KMS-11 (cell line): ENCODE data around the gene COMMD10.

Source experiments
- H2AFZ ChIP-seq: fragments of 200-600 bp; sonication (generic); 2 replicates; pipeline ENCODE4 v1.6.1; 2016; ENCODE audit warnings: antibody characterized with exemption, mixed run types, low read depth
- H3K27ac ChIP-seq: fragments of 200-600 bp; sonication (generic); 2 replicates; pipeline ENCODE4 v1.6.1; 2016; ENCODE audit warnings: mild to moderate bottlenecking, mixed run types
- H3K27me3 ChIP-seq: fragments of 200-600 bp; sonication (generic); 2 replicates; pipeline ENCODE4 v1.6.1; 2017; ENCODE audit warnings: mild to moderate bottlenecking, low read depth, mixed run types, moderate library complexity; ENCODE audit not compliant: insufficient read depth
- H3K36me3 ChIP-seq: fragments of 200-600 bp; sonication (generic); 2 replicates; pipeline ENCODE4 v1.6.1; 2017; ENCODE audit warnings: mild to moderate bottlenecking, mixed run types; ENCODE audit not compliant: insufficient read depth
- H3K4me1 ChIP-seq: fragments of 200-600 bp; sonication (generic); 2 replicates; pipeline ENCODE4 v1.6.1; 2016; ENCODE audit warnings: mild to moderate bottlenecking, low read depth, mixed run types; ENCODE audit not compliant: poor library complexity, severe bottlenecking
- H3K4me2 ChIP-seq: fragments of 200-600 bp; sonication (generic); 2 replicates; pipeline ENCODE4 v1.7.0; 2016; ENCODE audit warnings: mild to moderate bottlenecking, mixed run types
- H3K4me3 ChIP-seq: fragments of 200-600 bp; sonication (generic); IDR thresholded peaks from 2 replicates; pipeline ENCODE4 v1.6.1; 2017; ENCODE audit warnings: low read depth, low read length, mixed read lengths; ENCODE audit not compliant: insufficient read depth
- H3K79me2 ChIP-seq: fragments of 200-600 bp; sonication (generic); 2 replicates; pipeline ENCODE4 v1.6.1; 2016; ENCODE audit warnings: low read depth, mixed run types; ENCODE audit not compliant: insufficient read depth
- H3K9ac ChIP-seq: fragments of 200-600 bp; sonication (generic); 2 replicates; pipeline ENCODE4 v1.6.1; 2016; ENCODE audit warnings: mild to moderate bottlenecking, mixed run types
- H4K20me1 ChIP-seq: fragments of 200-600 bp; sonication (generic); 2 replicates; pipeline ENCODE4 v1.6.1; 2016; ENCODE audit warnings: mild to moderate bottlenecking, mixed run types; ENCODE audit not compliant: insufficient read depth
- CTCF ChIP-seq: fragments of 200-600 bp; sonication (generic); conservative IDR thresholded peaks from 2 replicates; pipeline ENCODE4 v1.6.1; 2017; ENCODE audit warnings: low read depth, mild to moderate bottlenecking, antibody characterized with exemption, low read length, moderate library complexity, mixed read lengths

Gene COMMD10

GRCh38 chr5:116296335-116297072, 211.7 kb downstream of the COMMD10 start:
- Histone ChIP-seq H3K36me3 (no peaks in the 10 kb centered on the region), H3K4me1 (peaks cover 5% of the 10 kb centered on the region), H3K79me2 (no peaks in the 10 kb centered on the region), H3K4me2 (no peak overlapping the region), H3K27ac (no peak overlapping the region), H3K4me3 (no peak overlapping the region), H3K9ac (no peak overlapping the region), H3K27me3 (no peaks in the 10 kb centered on the region), H2AFZ (no peak overlapping the region), H4K20me1 (no peaks in the 10 kb centered on the region)
- no peak for TF ChIP-seq CTCF

GRCh38 chr5:116297296-116297814, 212.5 kb downstream of the COMMD10 start:
- H3K4me2 ChIP-seq: no peak overlapping the region
- H3K4me1 ChIP-seq: no peaks in the 10 kb centered on the region
- H3K27me3 ChIP-seq: no peaks in the 10 kb centered on the region
- H2AFZ ChIP-seq: no peak overlapping the region
- H3K36me3 ChIP-seq: no peaks in the 10 kb centered on the region
- no peak overlapping the region for H3K4me3 ChIP-seq
- no peak for TF ChIP-seq CTCF
- H3K9ac ChIP-seq: no peak overlapping the region
- H3K27ac ChIP-seq: no peak overlapping the region
- H4K20me1 ChIP-seq: no peaks in the 10 kb centered on the region
- H3K79me2 ChIP-seq: no peaks in the 10 kb centered on the region

GRCh38 chr5:116299746-116300640, 215.2 kb downstream of the COMMD10 start:
- H3K9ac ChIP-seq: no peak overlapping the region
- H4K20me1 ChIP-seq: no peaks in the 10 kb centered on the region
- H3K4me3 ChIP-seq: no peak overlapping the region
- no peak for TF ChIP-seq CTCF
- H2AFZ ChIP-seq: no peak overlapping the region
- no peak overlapping the region for H3K4me2 ChIP-seq
- H3K27me3 ChIP-seq: no peaks in the 10 kb centered on the region
- no peaks in the 10 kb centered on the region for H3K36me3 ChIP-seq
- H3K27ac ChIP-seq: no peak overlapping the region
- H3K79me2 ChIP-seq: no peaks in the 10 kb centered on the region
- no peaks in the 10 kb centered on the region for H3K4me1 ChIP-seq

GRCh38 chr5:116301110-116301509, 216.3 kb downstream of the COMMD10 start:
- Histone ChIP-seq H3K27me3 (no peaks in the 10 kb centered on the region), H3K36me3 (no peaks in the 10 kb centered on the region), H3K9ac (no peak overlapping the region), H4K20me1 (no peaks in the 10 kb centered on the region), H3K27ac (no peak overlapping the region), H3K79me2 (no peaks in the 10 kb centered on the region), H3K4me2 (no peak overlapping the region), H2AFZ (no peak overlapping the region), H3K4me1 (no peaks in the 10 kb centered on the region), H3K4me3 (no peak overlapping the region)
- no peak for TF ChIP-seq CTCF
